Measurements from ENCODE around the gene MARCHF10. TPM values are rescaled to one million over a fixed set of nuclear protein-coding genes. Genes with fewer than 3 reads are reported as not detected.

The MARCHF10 gene
- total and polyA plus RNA-seq, 2 donors, result 0.14 to 1.1 TPM

GRCh38 chr17:62720126-62720850 lies 87.8 kb downstream of the MARCHF10 start:
- no peaks in the 10 kb centered on the region for H3K9me3 ChIP-seq (ENCODE audit: control insufficient read depth in 2 of 2, insufficient read depth in 1 of 2, low read length in 1 of 2)
- peaks cover 11 to 16% of the 10 kb centered on the region in 2 donors for H3K4me1 ChIP-seq (ENCODE audit: control insufficient read depth in 2 of 2, insufficient read depth in 2 of 2, low read length in 2 of 2)
- no peak overlapping the region for H3K27ac ChIP-seq (ENCODE audit: low read depth in 1 of 2, low read length in 1 of 2)
- no peaks in the 10 kb centered on the region for H3K27me3 ChIP-seq (ENCODE audit: control insufficient read depth in 2 of 2, insufficient read depth in 1 of 2, low read length in 1 of 2)
- peak in 1 of 9 donors; percentile 24 for DNase-seq (ENCODE audit: low read depth in 6 of 9, low spot score in 9 of 9)
- WGBS, result 92% methylated on average over 3 of the region's 3 CpGs
- no peak overlapping the region for H3K4me3 ChIP-seq (ENCODE audit: low read length in 2 of 2)
- H3K36me3 ChIP-seq (ENCODE audit: control insufficient read depth in 2 of 2, insufficient read depth in 2 of 2, low read length in 1 of 2), result no peaks in the 10 kb centered on the region

GRCh38 chr17:62719586-62719985 lies 88.5 kb downstream of the MARCHF10 start:
- Histone ChIP-seq H3K36me3 (ENCODE audit: control insufficient read depth in 2 of 2, insufficient read depth in 2 of 2, low read length in 1 of 2) (no peaks in the 10 kb centered on the region), H3K27me3 (ENCODE audit: control insufficient read depth in 2 of 2, insufficient read depth in 1 of 2, low read length in 1 of 2) (no peaks in the 10 kb centered on the region), H3K9me3 (ENCODE audit: control insufficient read depth in 2 of 2, insufficient read depth in 1 of 2, low read length in 1 of 2) (no peaks in the 10 kb centered on the region), H3K4me1 (ENCODE audit: control insufficient read depth in 2 of 2, insufficient read depth in 2 of 2, low read length in 2 of 2) (peaks cover 4 to 9% of the 10 kb centered on the region in 2 donors), H3K27ac (ENCODE audit: low read depth in 1 of 2, low read length in 1 of 2) (no peak overlapping the region), H3K4me3 (ENCODE audit: low read length in 2 of 2) (no peak overlapping the region)
- DNase-seq (ENCODE audit: low read depth in 6 of 9, low spot score in 9 of 9), result no peak
- WGBS, result 98% methylated on average over 1 of the region's 1 CpG

GRCh38 chr17:62718429-62718828 lies 89.7 kb downstream of the MARCHF10 start:
- H3K27me3 ChIP-seq (ENCODE audit: control insufficient read depth in 2 of 2, insufficient read depth in 1 of 2, low read length in 1 of 2), result no peaks in the 10 kb centered on the region
- no peaks in the 10 kb centered on the region for H3K4me1 ChIP-seq (ENCODE audit: control insufficient read depth in 2 of 2, insufficient read depth in 2 of 2, low read length in 2 of 2)
- H3K36me3 ChIP-seq (ENCODE audit: control insufficient read depth in 2 of 2, insufficient read depth in 2 of 2, low read length in 1 of 2), result no peaks in the 10 kb centered on the region
- no peaks in the 10 kb centered on the region for H3K9me3 ChIP-seq (ENCODE audit: control insufficient read depth in 2 of 2, insufficient read depth in 1 of 2, low read length in 1 of 2)
- 97% methylated on average over 11 of the region's 11 CpGs for WGBS
- no peak overlapping the region for H3K4me3 ChIP-seq (ENCODE audit: low read length in 2 of 2)
- DNase-seq (ENCODE audit: low read depth in 6 of 9, low spot score in 9 of 9), result no peak
- H3K27ac ChIP-seq (ENCODE audit: low read depth in 1 of 2, low read length in 1 of 2), result no peak overlapping the region

- H3K27me3 ChIP-seq (ENCODE audit: control insufficient read depth in 2 of 2, insufficient read depth in 1 of 2, low read length in 1 of 2), result no peaks in the 10 kb centered on the region
- no peak overlapping the region for H3K27ac ChIP-seq (ENCODE audit: low read depth in 1 of 2, low read length in 1 of 2)
- WGBS, result 95% methylated on average over 8 of the region's 8 CpGs
- H3K4me3 ChIP-seq (ENCODE audit: low read length in 2 of 2), result no peak overlapping the region
- no peaks in the 10 kb centered on the region for H3K4me1 ChIP-seq (ENCODE audit: control insufficient read depth in 2 of 2, insufficient read depth in 2 of 2, low read length in 2 of 2)
- no peak for DNase-seq (ENCODE audit: low read depth in 6 of 9, low spot score in 9 of 9)
- no peaks in the 10 kb centered on the region for H3K36me3 ChIP-seq (ENCODE audit: control insufficient read depth in 2 of 2, insufficient read depth in 2 of 2, low read length in 1 of 2)
- H3K9me3 ChIP-seq (ENCODE audit: control insufficient read depth in 2 of 2, insufficient read depth in 1 of 2, low read length in 1 of 2), result no peaks in the 10 kb centered on the region
Measured at GRCh38 chr17:62717889-62718288, 90.2 kb downstream of the MARCHF10 start.

- no peaks in the 10 kb centered on the region for H3K4me1 ChIP-seq (ENCODE audit: control insufficient read depth in 2 of 2, insufficient read depth in 2 of 2, low read length in 2 of 2)
- DNase-seq (ENCODE audit: low read depth in 6 of 9, low spot score in 9 of 9), result no peak
- no peak overlapping the region for H3K27ac ChIP-seq (ENCODE audit: low read depth in 1 of 2, low read length in 1 of 2)
- H3K36me3 ChIP-seq (ENCODE audit: control insufficient read depth in 2 of 2, insufficient read depth in 2 of 2, low read length in 1 of 2), result no peaks in the 10 kb centered on the region
- no peak overlapping the region for H3K4me3 ChIP-seq (ENCODE audit: low read length in 2 of 2)
- no peaks in the 10 kb centered on the region for H3K9me3 ChIP-seq (ENCODE audit: control insufficient read depth in 2 of 2, insufficient read depth in 1 of 2, low read length in 1 of 2)
- 95% methylated on average over 6 of the region's 6 CpGs for WGBS
- no peaks in the 10 kb centered on the region for H3K27me3 ChIP-seq (ENCODE audit: control insufficient read depth in 2 of 2, insufficient read depth in 1 of 2, low read length in 1 of 2)
Measured at GRCh38 chr17:62717589-62717855, 90.6 kb downstream of the MARCHF10 start.

GRCh38 chr17:62716834-62717588 lies 91.1 kb downstream of the MARCHF10 start:
- DNase-seq (ENCODE audit: low read depth in 6 of 9, low spot score in 9 of 9), result no peak
- H3K27ac ChIP-seq (ENCODE audit: low read depth in 1 of 2, low read length in 1 of 2), result no peak overlapping the region
- H3K4me3 ChIP-seq (ENCODE audit: low read length in 2 of 2), result no peak overlapping the region
- H3K27me3 ChIP-seq (ENCODE audit: control insufficient read depth in 2 of 2, insufficient read depth in 1 of 2, low read length in 1 of 2), result no peaks in the 10 kb centered on the region
- H3K4me1 ChIP-seq (ENCODE audit: control insufficient read depth in 2 of 2, insufficient read depth in 2 of 2, low read length in 2 of 2), result no peaks in the 10 kb centered on the region
- WGBS, result 96% methylated on average over 23 of the region's 23 CpGs
- no peaks in the 10 kb centered on the region for H3K36me3 ChIP-seq (ENCODE audit: control insufficient read depth in 2 of 2, insufficient read depth in 2 of 2, low read length in 1 of 2)
- H3K9me3 ChIP-seq (ENCODE audit: control insufficient read depth in 2 of 2, insufficient read depth in 1 of 2, low read length in 1 of 2), result no peaks in the 10 kb centered on the region

GRCh38 chr17:62715882-62716390 lies 92.2 kb downstream of the MARCHF10 start:
- Histone ChIP-seq H3K4me3 (ENCODE audit: low read length in 2 of 2) (no peak overlapping the region), H3K4me1 (ENCODE audit: control insufficient read depth in 2 of 2, insufficient read depth in 2 of 2, low read length in 2 of 2) (no peaks in the 10 kb centered on the region), H3K36me3 (ENCODE audit: control insufficient read depth in 2 of 2, insufficient read depth in 2 of 2, low read length in 1 of 2) (no peaks in the 10 kb centered on the region), H3K9me3 (ENCODE audit: control insufficient read depth in 2 of 2, insufficient read depth in 1 of 2, low read length in 1 of 2) (no peaks in the 10 kb centered on the region), H3K27ac (ENCODE audit: low read depth in 1 of 2, low read length in 1 of 2) (no peak overlapping the region), H3K27me3 (ENCODE audit: control insufficient read depth in 2 of 2, insufficient read depth in 1 of 2, low read length in 1 of 2) (no peaks in the 10 kb centered on the region)
- no peak for DNase-seq (ENCODE audit: low read depth in 6 of 9, low spot score in 9 of 9)
- 97% methylated on average over 18 of the region's 18 CpGs for WGBS

- no peaks in the 10 kb centered on the region for H3K4me1 ChIP-seq (ENCODE audit: control insufficient read depth in 2 of 2, insufficient read depth in 2 of 2, low read length in 2 of 2)
- 96% methylated on average over 8 of the region's 8 CpGs for WGBS
- H3K36me3 ChIP-seq (ENCODE audit: control insufficient read depth in 2 of 2, insufficient read depth in 2 of 2, low read length in 1 of 2), result no peaks in the 10 kb centered on the region
- no peaks in the 10 kb centered on the region for H3K9me3 ChIP-seq (ENCODE audit: control insufficient read depth in 2 of 2, insufficient read depth in 1 of 2, low read length in 1 of 2)
- H3K4me3 ChIP-seq (ENCODE audit: low read length in 2 of 2), result no peak overlapping the region
- H3K27ac ChIP-seq (ENCODE audit: low read depth in 1 of 2, low read length in 1 of 2), result no peak overlapping the region
- DNase-seq (ENCODE audit: low read depth in 6 of 9, low spot score in 9 of 9), result no peak
- H3K27me3 ChIP-seq (ENCODE audit: control insufficient read depth in 2 of 2, insufficient read depth in 1 of 2, low read length in 1 of 2), result no peaks in the 10 kb centered on the region
Measured at GRCh38 chr17:62714016-62714777, 93.9 kb downstream of the MARCHF10 start.

Data from thymus (tissue), 11 donors.